ENCODE data around the gene LRMDA. TPM values are rescaled to one million over a fixed set of nuclear protein-coding genes. Genes with fewer than 3 reads are reported as not detected.

LRMDA gene
- total RNA-seq (2014; rRNA removed; shearing (Covaris generic)): not detected in 2 replicates

- DNase-seq (ENCODE audit: low spot score): no peak
Measured at GRCh38 chr10:75431180-75432111, at the start of gene LRMDA. LRMDA (plus strand) TSS chr10:75431624.

GRCh38 chr10:75386128-75386527 is 45.3 kb upstream of the LRMDA start:
- no peak for DNase-seq (ENCODE audit: low spot score)

- no peak for DNase-seq (ENCODE audit: low spot score)
Measured at GRCh38 chr10:75388082-75388481, 43.3 kb upstream of the LRMDA start.

- no peak for DNase-seq (ENCODE audit: low spot score)
Measured at GRCh38 chr10:75390178-75390577, 41.2 kb upstream of the LRMDA start.

- DNase-seq (ENCODE audit: low spot score): no peak
Measured at GRCh38 chr10:75392271-75392670, 39.2 kb upstream of the LRMDA start.

- DNase-seq (ENCODE audit: low spot score): no peak
Measured at GRCh38 chr10:75392744-75393143, 38.7 kb upstream of the LRMDA start.

- DNase-seq (ENCODE audit: low spot score): no peak
Measured at GRCh38 chr10:75394221-75394620, 37.2 kb upstream of the LRMDA start.

GRCh38 chr10:75395066-75395931 is 36.1 kb upstream of the LRMDA start:
- no peak for DNase-seq (ENCODE audit: low spot score)

GRCh38 chr10:75395932-75396630 is 35.3 kb upstream of the LRMDA start:
- no peak for DNase-seq (ENCODE audit: low spot score)

GRCh38 chr10:75396631-75397495 is 34.6 kb upstream of the LRMDA start:
- no peak for DNase-seq (ENCODE audit: low spot score)

GRCh38 chr10:75397496-75398199 is 33.8 kb upstream of the LRMDA start:
- no peak for DNase-seq (ENCODE audit: low spot score)

- no peak for DNase-seq (ENCODE audit: low spot score)
Measured at GRCh38 chr10:75398200-75398691, 33.2 kb upstream of the LRMDA start.

- DNase-seq (ENCODE audit: low spot score): no peak
Measured at GRCh38 chr10:75398692-75399460, 32.5 kb upstream of the LRMDA start.

GRCh38 chr10:75399461-75400162 is 31.8 kb upstream of the LRMDA start:
- peak; percentile 71 for DNase-seq (ENCODE audit: low spot score)

GRCh38 chr10:75400163-75400770 is 31.2 kb upstream of the LRMDA start:
- peak; percentile 28 for DNase-seq (ENCODE audit: low spot score)

GRCh38 chr10:75400771-75401568 is 30.5 kb upstream of the LRMDA start:
- no peak for DNase-seq (ENCODE audit: low spot score)

Measured in HT-29 (cell line).